DMS153 treated with DMSO at 0.1 percent for 48 hours (cell line): ENCODE results near the gene LCN9.

Experiments
- DNase-seq: peaks from one replicate; lab custom pipeline; 2025; ENCODE audit not compliant: unreplicated experiment; lab: John Stamatoyannopoulos, UW

The LCN9 gene

GRCh38 chr9:135696446-135696845, 33.3 kb downstream of the LCN9 start:
- no peak for DNase-seq

GRCh38 chr9:135697226-135697625, 34.1 kb downstream of the LCN9 start:
- no peak for DNase-seq

- no peak for DNase-seq
Measured at GRCh38 chr9:135698236-135698635, 35.1 kb downstream of the LCN9 start.

- DNase-seq = no peak
Measured at GRCh38 chr9:135698767-135699166, 35.7 kb downstream of the LCN9 start.

- no peak for DNase-seq
Measured at GRCh38 chr9:135699440-135699839, 36.3 kb downstream of the LCN9 start, which contains the start of gene SOHLH1. SOHLH1 (minus strand) TSS chr9:135699481; CDS start chr9:135699467, 14 bp downstream.

GRCh38 chr9:135700525-135700924, 37.4 kb downstream of the LCN9 start:
- DNase-seq = no peak

GRCh38 chr9:135701067-135701958, 38.2 kb downstream of the LCN9 start:
- no peak for DNase-seq

- DNase-seq = peak; percentile 2
Measured at GRCh38 chr9:135701959-135702721, 39.0 kb downstream of the LCN9 start, which contains the start of gene KCNT1. KCNT1 (plus strand) TSS chr9:135702185; CDS start chr9:135702259, 74 bp downstream.

GRCh38 chr9:135703726-135704125, 40.6 kb downstream of the LCN9 start:
- no peak for DNase-seq

GRCh38 chr9:135704483-135704882, 41.4 kb downstream of the LCN9 start:
- no peak for DNase-seq

- DNase-seq = no peak
Measured at GRCh38 chr9:135705376-135705775, 42.3 kb downstream of the LCN9 start.

- no peak for DNase-seq
Measured at GRCh38 chr9:135706288-135706687, 43.2 kb downstream of the LCN9 start.

- no peak for DNase-seq
Measured at GRCh38 chr9:135707252-135708138, 44.4 kb downstream of the LCN9 start.

GRCh38 chr9:135708164-135708563, 45.1 kb downstream of the LCN9 start:
- no peak for DNase-seq

- no peak for DNase-seq
Measured at GRCh38 chr9:135711391-135711790, 48.3 kb downstream of the LCN9 start.

- DNase-seq = no peak
Measured at GRCh38 chr9:135711881-135712280, 48.8 kb downstream of the LCN9 start.

GRCh38 chr9:135712613-135713295, 49.6 kb downstream of the LCN9 start:
- no peak for DNase-seq

- DNase-seq = no peak
Measured at GRCh38 chr9:135714242-135715055, 51.3 kb downstream of the LCN9 start.

GRCh38 chr9:135715056-135715595, 52.0 kb downstream of the LCN9 start:
- DNase-seq = no peak
